IMR-90 (cell line): Measurements from ENCODE around the gene KAT6B. TPM values are rescaled to one million over a fixed set of nuclear protein-coding genes. Genes with fewer than 3 reads are reported as not detected.

Experiments
- ATAC-seq: fragments of 200-7000 bp; cut with Tn5 transposase; 2 replicates; pipeline ENCODE4 v1.9.1; 2020; ENCODE audit warnings: low read depth, mild to moderate bottlenecking, moderate library complexity
- BruUV-seq: library from RNA; stranded (reverse); fragments of 400-500 nt; replicated peaks from 2 replicates; lab custom pipeline; 2021; lab: Mats Ljungman, UMichigan
- CTCF ChIA-PET: fragments of 300-600 bp; formaldehyde crosslinking; extraction: SDS; loops from one replicate; lab custom pipeline; 2021; ENCODE audit warnings: antibody characterized with exemption; lab: Yijun Ruan, JAX
- POLR2A ChIA-PET: fragments of 300-600 bp; sonication (Branson Sonifier 250); formaldehyde crosslinking; loops from one replicate; lab custom pipeline; 2022; ENCODE audit warnings: antibody characterized with exemption; ENCODE audit not compliant: unreplicated experiment; lab: Charles Lee
- DNase-seq: peaks from one replicate; pipeline ENCODE4 v3.0.0; 2013
- H2AFZ ChIP-seq: replicated peaks from 2 replicates; pipeline ENCODE3; 2013; ENCODE audit warnings: low read length, mild to moderate bottlenecking; ENCODE audit not compliant: poor library complexity
- H2AK5ac ChIP-seq: 2 replicates; pipeline ENCODE4 v1.6.1; 2013; ENCODE audit warnings: low read depth, low read length, inconsistent platforms
- H2AK9ac ChIP-seq: replicated peaks from 2 replicates; pipeline ENCODE3; 2013; ENCODE audit warnings: mild to moderate bottlenecking, low read depth, low read length, moderate library complexity; ENCODE audit not compliant: poor library complexity
- H2BK120ac ChIP-seq: 2 replicates; pipeline ENCODE4 v1.6.1; 2013; ENCODE audit warnings: low read depth, low read length, inconsistent platforms
- H2BK15ac ChIP-seq: 3 replicates; pipeline ENCODE4 v1.6.1; 2013; ENCODE audit warnings: low read depth, low read length, inconsistent platforms
- H2BK20ac ChIP-seq: 2 replicates; pipeline ENCODE4 v1.6.1; 2013; ENCODE audit warnings: low read depth, mild to moderate bottlenecking, inconsistent platforms, low read length, moderate library complexity
- H2BK5ac ChIP-seq: 2 replicates; pipeline ENCODE4 v1.6.1; 2013; ENCODE audit warnings: mild to moderate bottlenecking, low read depth, low read length, inconsistent platforms; ENCODE audit not compliant: poor library complexity, severe bottlenecking
- H3K14ac ChIP-seq: replicated peaks from 2 replicates; pipeline ENCODE4 v1.6.1; 2013; ENCODE audit warnings: low read depth, low read length, inconsistent platforms
- H3K18ac ChIP-seq: 2 replicates; pipeline ENCODE4 v1.6.1; 2013; ENCODE audit warnings: low read depth, low read length, control low read depth
- H3K23ac ChIP-seq: 2 replicates; pipeline ENCODE4 v1.6.1; 2013; ENCODE audit warnings: low read depth, low read length, inconsistent platforms
- H3K27ac ChIP-seq: 2 replicates; pipeline ENCODE4 v1.5.1; 2013; ENCODE audit warnings: mild to moderate bottlenecking, control low read depth, low read length; ENCODE audit not compliant: insufficient read depth
- H3K27me3 ChIP-seq: 2 replicates; pipeline ENCODE4 v1.6.1; 2013; ENCODE audit warnings: low read length; ENCODE audit not compliant: control insufficient read depth, insufficient read depth
- H3K36me3 ChIP-seq: 2 replicates; pipeline ENCODE4 v1.6.1; 2013; ENCODE audit warnings: low read length, mixed read lengths; ENCODE audit not compliant: control insufficient read depth, insufficient read depth
- H3K4ac ChIP-seq: 2 replicates; pipeline ENCODE4 v1.6.1; 2013; ENCODE audit warnings: low read depth, low read length, inconsistent platforms
- H3K4me1 ChIP-seq: 2 replicates; pipeline ENCODE4 v1.6.1; 2013; ENCODE audit warnings: low read length, mixed read lengths; ENCODE audit not compliant: control insufficient read depth, insufficient read depth
- H3K4me2 ChIP-seq: 2 replicates; pipeline ENCODE4 v1.6.1; 2013; ENCODE audit warnings: low read depth, mild to moderate bottlenecking, control low read depth, low read length, moderate library complexity
- H3K4me3 ChIP-seq: 2 replicates; pipeline ENCODE4 v1.5.1; 2013; ENCODE audit warnings: low read depth, mild to moderate bottlenecking, control low read depth, low read length, moderate library complexity; ENCODE audit not compliant: insufficient read depth
- H3K56ac ChIP-seq: 2 replicates; pipeline ENCODE4 v1.6.1; 2013; ENCODE audit warnings: low read length, inconsistent platforms; ENCODE audit not compliant: insufficient read depth; ENCODE audit errors: extremely low read depth
- H3K79me1 ChIP-seq, 2 experiments: 2 replicates each; pipeline ENCODE4 v1.6.1; 2013; ENCODE audit warnings: low read length in 2 of 2, inconsistent platforms in 1 of 2, low read depth in 1 of 2
- H3K9ac ChIP-seq: 2 replicates; pipeline ENCODE4 v1.6.1; 2013; ENCODE audit warnings: low read depth, low read length, control low read depth
- H3K9me1 ChIP-seq: 2 replicates; pipeline ENCODE4 v1.6.1; 2013; ENCODE audit warnings: low read length, inconsistent platforms; ENCODE audit not compliant: insufficient read depth
- H3K9me3 ChIP-seq: 2 replicates; pipeline ENCODE4 v1.6.1; 2013; ENCODE audit warnings: low read length; ENCODE audit not compliant: control insufficient read depth, insufficient read depth
- H4K20me1 ChIP-seq: 2 replicates; pipeline ENCODE4 v1.6.1; 2013; ENCODE audit warnings: low read length, inconsistent platforms; ENCODE audit not compliant: insufficient read depth
- H4K5ac ChIP-seq: 2 replicates; pipeline ENCODE4 v1.6.1; 2013; ENCODE audit warnings: mild to moderate bottlenecking, low read depth, low read length, control low read depth
- H4K8ac ChIP-seq, 2 experiments: 2 replicates each; pipeline ENCODE4 v1.6.1; 2013; ENCODE audit warnings: low read depth in 2 of 2, low read length in 2 of 2, control low read depth in 1 of 2, inconsistent platforms in 1 of 2
- H4K91ac ChIP-seq: 2 replicates; pipeline ENCODE4 v1.6.1; 2013; ENCODE audit warnings: low read depth, low read length, inconsistent platforms; ENCODE audit not compliant: insufficient read depth
- BHLHE40 ChIP-seq: fragments of 150-350 bp; IDR thresholded peaks from 2 replicates; pipeline ENCODE4 v1.6.1; 2016; ENCODE audit warnings: mild to moderate bottlenecking, low read depth, low read length
- CEBPB ChIP-seq: IDR thresholded peaks from 2 replicates; pipeline ENCODE4 v1.6.1; 2012; ENCODE audit warnings: low read depth, low read length, improper control_type of control experiment
- CHD1 ChIP-seq: IDR thresholded peaks from 2 replicates; pipeline ENCODE4 v1.6.1; 2012; ENCODE audit warnings: low read depth, low read length, improper control_type of control experiment
- CTCF ChIP-seq: conservative IDR thresholded peaks from 2 replicates; pipeline ENCODE4 v1.5.1; 2012; ENCODE audit warnings: mild to moderate bottlenecking, low read depth, low read length, improper control_type of control experiment
- ELK1 ChIP-seq: fragments of 150-350 bp; IDR thresholded peaks from 2 replicates; pipeline ENCODE4 v1.6.1; 2016; ENCODE audit warnings: low read depth, mild to moderate bottlenecking, low read length, moderate library complexity, borderline replicate concordance
- FOS ChIP-seq: fragments of 150-350 bp; IDR thresholded peaks from 2 replicates; pipeline ENCODE4 v1.6.1; 2016; ENCODE audit warnings: low read depth, low read length
- MAFK ChIP-seq: IDR thresholded peaks from 2 replicates; pipeline ENCODE4 v1.6.1; 2012; ENCODE audit warnings: low read depth, low read length, improper control_type of control experiment
- MAZ ChIP-seq: IDR thresholded peaks from 2 replicates; pipeline ENCODE4 v1.6.1; 2012; ENCODE audit warnings: low read depth, mild to moderate bottlenecking, low read length, improper control_type of control experiment, moderate library complexity, borderline replicate concordance
- MXI1 ChIP-seq: IDR thresholded peaks from 2 replicates; pipeline ENCODE4 v1.6.1; 2012; ENCODE audit warnings: low read depth, mild to moderate bottlenecking, low read length, moderate library complexity, borderline replicate concordance
- NFE2L2 ChIP-seq: fragments of 150-350 bp; IDR thresholded peaks from 2 replicates; pipeline ENCODE4 v1.6.1; 2016; ENCODE audit warnings: low read depth, mild to moderate bottlenecking, low read length
- POLR2A ChIP-seq: IDR thresholded peaks from 2 replicates; pipeline ENCODE4 v1.6.1; 2012; ENCODE audit warnings: mild to moderate bottlenecking, low read depth, low read length
- RAD21 ChIP-seq: IDR thresholded peaks from 2 replicates; pipeline ENCODE4 v1.6.1; 2012; ENCODE audit warnings: low read length, improper control_type of control experiment
- RCOR1 ChIP-seq: IDR thresholded peaks from 2 replicates; pipeline ENCODE4 v1.6.1; 2012; ENCODE audit warnings: mild to moderate bottlenecking, low read length, improper control_type of control experiment; ENCODE audit not compliant: insufficient replicate concordance
- RFX5 ChIP-seq: IDR thresholded peaks from 2 replicates; pipeline ENCODE4 v1.8.0; 2012; ENCODE audit warnings: low read depth, mild to moderate bottlenecking, low read length, moderate library complexity
- SMC3 ChIP-seq: fragments of 150-350 bp; IDR thresholded peaks from 2 replicates; pipeline ENCODE4 v1.6.1; 2016; ENCODE audit warnings: low read depth, mild to moderate bottlenecking, antibody characterized with exemption, low read length, moderate library complexity
- dilution Hi-C: fragments of 300-500 bp; cut with HindIII; formaldehyde crosslinking; loops from one replicate; pipeline ENCODE4 v1.14.3; 2018; ENCODE audit warnings: low sequenced_read_pairs; ENCODE audit not compliant: unreplicated experiment
- in situ Hi-C: fragments of 300-500 bp; cut with MboI; formaldehyde crosslinking; loops from 3 replicates; pipeline ENCODE4 v1.14.3; 2019; ENCODE audit warnings: low sequenced_read_pairs, inconsistent platforms, mixed read lengths
- intact Hi-C: fragments of 100-400 bp; cut with micrococcal nuclease; formaldehyde crosslinking; loops from 2 replicates; pipeline ENCODE4 v1.10.0; 2022
- polyA plus RNA-seq, 3 experiments: library from polyadenylated mRNA; depleted of rRNA; stranded (reverse); fragments of >200 nt; gene quantifications; 2 replicates each; pipeline ENCODE4 v1.2.3, GENCODE V29; 2012; ENCODE audit warnings: low replicate concordance in 1 of 3
- total RNA-seq: library from RNA; depleted of rRNA; stranded (reverse); fragments of >200 nt; gene quantifications from 2 replicates; pipeline ENCODE4 v1.2.3, GENCODE V29; 2012
- TF ChIP-seq, protein P1 (sequence below): fragments of 150-350 bp; IDR thresholded peaks from 2 replicates; pipeline ENCODE4 v1.6.1; 2017; ENCODE audit warnings: mild to moderate bottlenecking, antibody characterized with exemption, low read length, low read depth

The KAT6B gene
- total and polyA plus RNA-seq, 2 of the 4 experiments (the other 2 are of a cell fraction) = 8.8 to 28.1 TPM

DNA sequence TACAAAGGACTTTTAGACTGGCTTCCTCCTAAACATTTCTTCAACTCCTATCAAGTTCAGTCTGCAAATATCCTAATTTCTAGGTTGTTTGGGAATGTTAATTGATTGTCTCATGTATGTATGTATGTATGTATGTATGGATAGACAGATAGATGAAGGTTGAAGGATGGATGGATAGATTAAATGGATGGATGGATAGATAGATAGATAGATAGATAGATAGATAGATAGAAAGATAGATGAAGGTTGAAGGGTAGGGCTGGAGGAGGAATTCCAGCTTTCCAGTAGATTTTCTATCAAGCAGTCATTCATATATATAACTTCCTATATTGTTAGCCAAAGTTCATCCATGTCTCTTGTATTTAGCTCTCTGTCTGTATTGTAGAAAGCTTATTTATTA lies 85.8 kb downstream of the KAT6B start:
- Histone ChIP-seq H2BK120ac (no peak overlapping the region), H3K4me1 (peaks cover 20% of the 10 kb centered on the region), H3K9ac (no peak overlapping the region), H3K23ac (no peak overlapping the region), H2BK20ac (no peak overlapping the region), H2AFZ (no peak overlapping the region), H3K9me1 (peaks cover 9% of the 10 kb centered on the region), H3K9me3 (no peaks in the 10 kb centered on the region), H3K56ac (no peak overlapping the region), H4K5ac (no peak overlapping the region), H3K18ac (no peak overlapping the region), H3K79me1 (peaks cover 38 to 69% of the 10 kb centered on the region in 2 experiments), H3K27ac (no peak overlapping the region), H4K20me1 (no peaks in the 10 kb centered on the region; the same call in 1 of the 2 replicates), H3K4me3 (no peak overlapping the region), H3K4me2 (no peak overlapping the region), H3K36me3 (no peaks in the 10 kb centered on the region), H3K14ac (no peak overlapping the region), H2BK5ac (no peak overlapping the region), H4K8ac (no peak overlapping the region), H3K27me3 (no peaks in the 10 kb centered on the region), H3K4ac (no peak overlapping the region), H2BK15ac (no peak overlapping the region), H2AK5ac (no peak overlapping the region), H4K91ac (no peak overlapping the region), H2AK9ac (no peak overlapping the region)
- intact Hi-C loops = loop anchor here (10.0 kb wide), 1 partner anchor 367 kb away; no protein-coding TSS in a partner anchor
- ChIA-PET CTCF (no interaction called here), POLR2A (no interaction called here)
- dilution Hi-C loops = no loop called here
- ATAC-seq (no peak), DNase-seq (no peak)
- no TSS peak for BruUV-seq
- in situ Hi-C loops = no loop called here
- TF ChIP-seq SMC3 = no peak
- TF ChIP-seq RAD21 = no peak
- TF ChIP-seq ELK1 = no peak
- TF ChIP-seq BHLHE40 = no peak
- TF ChIP-seq, protein P1, sequence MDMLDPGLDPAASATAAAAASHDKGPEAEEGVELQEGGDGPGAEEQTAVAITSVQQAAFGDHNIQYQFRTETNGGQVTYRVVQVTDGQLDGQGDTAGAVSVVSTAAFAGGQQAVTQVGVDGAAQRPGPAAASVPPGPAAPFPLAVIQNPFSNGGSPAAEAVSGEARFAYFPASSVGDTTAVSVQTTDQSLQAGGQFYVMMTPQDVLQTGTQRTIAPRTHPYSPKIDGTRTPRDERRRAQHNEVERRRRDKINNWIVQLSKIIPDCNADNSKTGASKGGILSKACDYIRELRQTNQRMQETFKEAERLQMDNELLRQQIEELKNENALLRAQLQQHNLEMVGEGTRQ = no peak
- no peak for TF ChIP-seq FOS
- TF ChIP-seq RCOR1 = no peak
- no peak for TF ChIP-seq POLR2A
- TF ChIP-seq MXI1 = no peak
- no peak for TF ChIP-seq RFX5
- TF ChIP-seq NFE2L2 = no peak
- no peak for TF ChIP-seq CTCF
- TF ChIP-seq CEBPB = no peak
- TF ChIP-seq MAZ = no peak
- TF ChIP-seq CHD1 = no peak
- TF ChIP-seq MAFK = no peak
